HG03457 (cell line): Measurements from ENCODE around the gene XPO5.

Experiments
- ATAC-seq: cut with Tn5 transposase; IDR thresholded peaks from one replicate; pipeline ENCODE4 v1.9.1; 2021; ENCODE audit warnings: moderate number of reproducible peaks; ENCODE audit not compliant: unreplicated experiment

XPO5 gene

GRCh38 chr6:43476746-43477145 is 99.1 kb downstream of the XPO5 start:
- no peak for ATAC-seq

GRCh38 chr6:43475516-43475915 is 100.3 kb downstream of the XPO5 start:
- no peak for ATAC-seq

GRCh38 chr6:43472515-43472914 is 103.3 kb downstream of the XPO5 start:
- no peak for ATAC-seq
